Activated CD4-positive, alpha-beta T cell treated with anti-CD3 and anti-CD28 coated beads, Interleukin-2, Interleukin-4, amounts not matched to agents 100 ng/mL and 50 ng/mL, durations not matched to agents 16 hours and 8 hours (primary cell): ENCODE data around the gene RPS6KC1.
"Not testable (repeated sequence)": the region's sequence is repeated elsewhere in the genome, so short reads cannot be mapped to it uniquely, and the experiment has no call there.

Experiments
- DNase-seq: peaks from one replicate; pipeline ENCODE4 v3.0.0-alpha.2; 2020; ENCODE audit warnings: low spot score

RPS6KC1 gene

DNA sequence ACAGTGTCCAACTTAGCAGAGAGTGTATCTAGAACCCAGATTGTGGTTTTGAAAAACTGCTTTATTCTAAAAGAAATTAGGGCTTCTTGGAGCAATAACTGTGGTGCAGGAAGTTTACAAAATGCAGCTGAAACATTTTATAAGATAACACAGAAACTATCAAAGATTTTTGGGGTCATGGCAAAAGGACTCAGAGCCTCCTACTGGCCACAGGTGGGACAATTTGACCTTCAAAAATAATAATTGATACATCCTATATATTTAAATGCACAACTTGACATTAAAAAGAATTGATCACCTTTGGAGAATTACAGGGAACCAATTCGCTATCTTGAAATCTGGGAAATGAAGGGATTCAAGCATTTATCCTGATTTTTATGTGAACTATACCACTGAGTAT, 235.2 kb downstream of the RPS6KC1 start:
- no peak for DNase-seq

DNA sequence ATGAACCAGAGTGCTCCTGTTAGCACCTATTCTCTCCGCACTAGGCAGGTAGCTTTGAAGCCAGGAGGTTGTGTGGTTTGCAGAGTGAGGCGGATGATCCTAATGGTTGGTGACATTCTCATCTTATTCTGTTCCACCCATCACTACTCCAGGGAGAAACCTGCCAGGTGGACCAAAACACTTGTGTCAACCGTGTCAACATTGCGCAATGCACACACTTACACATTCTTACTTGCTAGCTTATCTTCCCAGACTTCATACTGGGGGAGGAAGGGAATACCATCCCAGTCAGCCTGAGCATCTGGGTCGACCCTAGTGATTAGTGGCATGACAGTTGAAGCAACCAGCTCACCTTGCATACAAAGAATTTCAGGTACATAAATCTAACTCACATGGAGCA, 236.9 kb downstream of the RPS6KC1 start:
- no peak for DNase-seq

DNA sequence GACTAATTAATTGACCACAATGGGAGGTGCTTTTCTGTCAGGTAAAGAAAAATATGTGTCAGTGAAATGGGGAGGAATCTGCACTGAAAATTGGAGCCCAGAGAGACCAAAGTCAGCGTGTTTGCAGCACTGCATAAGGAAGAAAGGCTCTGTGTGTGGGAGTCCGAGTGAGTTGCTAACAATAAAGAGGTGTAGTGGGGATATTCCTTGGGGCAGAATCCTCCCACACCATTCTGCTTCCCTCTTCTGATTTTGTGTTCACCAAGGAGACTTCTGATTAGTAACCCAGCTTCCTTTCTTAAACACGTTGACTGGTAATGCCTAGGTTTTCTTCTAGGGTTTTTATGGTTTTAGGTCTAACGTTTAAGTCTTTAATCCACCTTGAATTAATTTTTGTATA, 240.5 kb downstream of the RPS6KC1 start:
- no peak for DNase-seq

DNA sequence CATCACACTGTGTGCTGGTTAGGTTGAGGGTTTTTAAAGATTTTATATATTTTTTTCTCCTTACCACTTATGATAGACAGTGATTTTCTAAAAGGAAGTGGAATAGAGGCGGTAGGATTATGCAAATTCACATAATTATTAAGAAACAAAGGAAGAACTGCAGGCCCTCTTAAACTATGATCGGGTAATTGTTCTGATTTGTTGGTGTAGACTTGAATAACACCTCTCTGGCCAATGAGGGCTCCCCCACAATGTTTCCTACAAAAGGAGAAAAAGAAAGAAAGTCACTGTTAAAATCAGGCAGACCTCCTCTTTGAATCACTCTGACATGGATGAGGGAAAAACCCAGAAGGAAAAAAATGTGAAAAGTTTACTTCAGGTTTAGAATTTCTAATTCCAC, 241.6 kb downstream of the RPS6KC1 start:
- no peak for DNase-seq

DNA sequence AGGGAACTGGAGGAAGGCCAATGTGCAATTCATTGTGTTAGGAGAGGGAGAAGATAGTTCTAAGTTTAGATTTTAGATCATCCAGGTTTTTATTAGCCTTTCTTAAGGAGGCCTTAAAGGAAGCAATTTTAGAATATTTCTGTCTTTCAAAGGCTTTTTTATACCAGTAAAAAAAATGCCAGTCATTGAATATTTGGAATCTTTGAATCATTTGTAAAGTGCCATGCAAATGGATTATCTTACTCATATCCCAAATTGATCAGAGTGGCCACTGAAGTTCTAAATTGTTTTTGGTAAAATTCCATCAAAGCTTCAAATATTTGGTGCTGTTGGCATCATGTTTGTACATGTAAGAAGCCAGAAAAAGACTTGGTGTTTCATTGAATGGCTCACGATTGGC, 244.8 kb downstream of the RPS6KC1 start:
- DNase-seq: no peak

DNA sequence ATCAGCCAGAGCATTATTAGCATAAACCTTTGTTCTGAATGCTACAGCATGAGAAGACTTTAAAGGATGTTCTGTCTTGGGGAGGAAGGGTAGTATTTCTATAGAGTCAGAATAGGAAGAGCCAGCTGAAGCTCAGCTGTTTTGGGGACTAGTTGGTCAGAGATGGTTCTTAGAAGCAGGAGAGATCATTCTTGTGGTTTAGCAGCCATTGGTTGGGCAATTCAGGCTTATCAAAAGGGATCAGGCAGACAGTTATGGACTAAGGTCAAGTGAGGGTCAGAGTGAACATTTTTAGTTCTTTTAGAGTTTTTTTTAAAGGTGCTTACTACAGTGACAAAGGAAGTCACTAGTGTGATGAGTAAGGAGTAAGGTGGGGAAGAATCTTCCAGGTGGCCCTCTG, 245.5 kb downstream of the RPS6KC1 start:
- no peak for DNase-seq

DNA sequence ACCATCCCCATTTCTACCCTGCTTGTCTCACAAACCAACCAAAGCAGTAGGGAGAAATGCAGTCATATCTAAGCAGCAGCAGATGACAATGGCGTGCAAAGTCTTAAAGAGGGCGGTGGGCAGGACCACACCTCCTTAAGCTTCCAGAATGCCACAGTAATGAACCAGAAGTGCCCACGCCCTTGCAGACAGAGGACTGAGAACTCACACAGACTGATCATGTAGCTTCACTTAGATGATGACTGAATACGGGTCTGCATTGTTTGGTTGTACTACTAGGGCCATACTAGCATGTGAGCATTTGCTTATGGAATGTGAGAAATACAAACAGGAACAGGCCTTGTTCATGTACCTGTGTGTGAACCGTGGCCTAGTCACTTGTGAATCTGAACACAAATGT, 246.0 kb downstream of the RPS6KC1 start:
- DNase-seq: no peak

DNA sequence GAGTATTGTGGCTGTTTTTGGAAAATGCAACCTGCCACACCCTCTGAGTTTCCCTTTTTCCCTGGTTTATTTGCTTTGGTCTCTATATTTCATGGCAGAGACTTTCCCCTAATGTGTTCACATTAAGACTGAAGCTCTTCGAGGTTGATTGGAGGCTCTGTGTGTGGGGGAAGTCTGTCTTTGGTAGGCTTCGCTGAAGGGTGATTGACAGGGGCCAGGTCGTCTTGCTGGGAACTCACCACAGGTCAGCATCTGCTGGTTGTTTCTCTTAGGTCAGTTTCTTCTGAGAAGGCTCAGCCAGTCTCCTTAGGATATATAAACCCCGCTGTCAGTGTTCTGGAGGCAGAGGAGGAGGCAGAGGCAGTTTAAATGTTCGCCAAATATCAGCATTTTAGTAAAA, 249.4 kb downstream of the RPS6KC1 start:
- no peak for DNase-seq

DNA sequence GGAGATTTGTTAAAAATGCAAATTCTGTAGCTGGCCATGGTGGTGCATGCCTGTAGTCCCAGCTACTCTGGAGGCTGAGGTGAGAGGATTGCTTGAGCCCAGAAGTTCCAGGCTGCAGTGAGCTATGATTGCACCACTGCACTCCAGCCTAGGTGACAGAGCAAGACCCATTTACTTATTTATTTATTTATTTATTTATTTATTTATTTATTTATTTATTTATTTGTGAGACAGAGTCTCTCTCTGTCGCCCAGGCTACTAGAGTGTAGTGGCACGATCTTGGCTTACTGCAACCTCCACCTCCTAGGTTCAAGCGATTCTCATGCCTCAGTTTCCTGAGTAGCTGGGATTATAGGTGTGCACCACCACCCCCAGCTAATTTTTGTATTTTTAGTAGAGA, 250.5 kb downstream of the RPS6KC1 start:
- DNase-seq: not testable (repeated sequence)

DNA sequence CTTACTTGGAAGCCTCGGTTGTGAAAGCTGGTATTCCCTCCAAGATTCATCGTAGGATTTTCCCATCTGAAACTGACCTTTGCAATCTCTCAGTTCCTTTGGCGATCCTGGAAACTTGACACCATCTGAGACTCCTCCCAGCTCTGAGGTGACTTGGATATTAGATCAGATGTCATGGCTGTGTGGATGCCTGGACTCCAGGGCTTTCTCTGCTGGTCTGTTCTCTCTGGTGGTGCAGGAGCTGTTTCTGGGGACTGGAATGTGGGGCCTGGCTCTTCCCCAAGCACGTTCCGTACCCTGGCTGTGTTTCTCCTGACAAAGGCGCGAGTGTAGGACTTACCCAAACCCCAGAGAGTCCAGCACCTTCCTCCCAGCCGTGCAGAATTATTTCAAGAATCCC, 252.2 kb downstream of the RPS6KC1 start:
- no peak for DNase-seq

DNA sequence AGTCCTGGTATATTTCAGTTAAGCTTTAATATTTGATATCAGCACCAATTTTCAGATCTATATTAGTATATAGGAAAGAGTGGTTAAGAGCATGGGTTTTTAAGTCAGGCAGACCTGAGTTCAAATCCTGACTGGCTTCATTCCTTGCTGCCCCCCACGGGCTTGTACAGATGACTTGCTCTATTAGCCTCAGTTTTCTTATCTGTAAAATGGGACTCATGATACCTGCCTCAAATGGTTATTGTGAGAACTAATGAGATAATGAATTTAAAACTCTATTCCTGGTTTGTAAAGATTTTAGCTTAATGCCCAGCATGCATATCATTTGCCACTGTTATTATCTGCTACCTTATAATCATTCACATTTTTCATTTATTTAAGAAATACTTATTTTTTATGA, 264.5 kb downstream of the RPS6KC1 start:
- DNase-seq: no peak

DNA sequence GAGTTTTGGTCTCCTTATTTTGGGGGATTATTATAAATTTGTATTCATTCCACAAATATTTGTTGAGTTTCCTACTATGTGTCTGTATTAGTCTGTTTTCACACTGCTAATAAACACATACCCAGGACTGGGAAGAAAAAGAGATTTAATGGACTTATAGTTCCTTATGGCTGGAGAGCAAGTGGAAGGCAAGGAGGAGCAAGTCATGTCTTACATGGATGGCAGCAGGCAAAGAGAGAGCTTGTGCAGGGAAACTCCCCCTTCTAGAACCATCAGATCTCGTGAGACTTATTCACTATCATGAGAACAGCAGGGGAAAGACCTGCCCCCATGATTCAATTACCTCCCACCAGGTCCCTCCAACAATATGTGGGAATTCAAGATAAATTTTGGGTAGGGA, 267.4 kb downstream of the RPS6KC1 start:
- not testable (repeated sequence) for DNase-seq

DNA sequence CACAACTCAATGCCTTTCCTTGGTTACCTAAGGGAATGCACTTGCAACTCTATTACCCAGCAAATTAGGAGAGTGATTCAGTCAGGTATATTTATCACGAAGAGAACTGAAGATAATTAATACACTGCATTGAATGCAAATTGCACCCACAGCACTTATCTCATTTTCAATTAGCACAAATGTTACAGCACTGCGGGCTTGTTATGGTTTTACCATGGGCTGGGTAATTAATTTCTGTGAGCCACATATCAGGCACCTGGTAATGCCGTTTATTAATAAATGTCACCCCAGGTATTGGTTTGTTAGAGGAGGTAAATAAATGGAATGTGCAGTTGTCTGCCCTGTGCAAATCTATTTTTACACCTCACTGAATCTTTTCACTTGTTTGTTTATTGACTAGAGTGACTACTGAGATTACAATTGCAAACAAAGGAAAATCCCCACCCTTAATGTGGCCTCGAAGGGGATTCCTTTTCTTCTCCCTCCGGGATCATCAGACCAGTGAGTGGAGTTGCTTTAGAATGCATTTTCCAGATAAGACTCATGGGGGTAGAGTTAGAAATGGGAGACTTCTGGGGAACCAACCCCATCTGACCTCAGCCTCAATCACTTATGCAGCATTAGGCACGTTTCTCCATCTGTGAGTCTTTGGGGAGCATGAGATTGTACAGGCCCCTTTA, 269.3 kb downstream of the RPS6KC1 start:
- DNase-seq: no peak
